ENCODE results near the gene MTM1.

Gene MTM1

GRCh38 chrX:150602743-150603142 lies 34.3 kb downstream of the MTM1 start:
- no peak for DNase-seq (ENCODE audit: low read depth in 3 of 3)

GRCh38 chrX:150605603-150606002 lies 37.2 kb downstream of the MTM1 start:
- DNase-seq (ENCODE audit: low read depth in 3 of 3): no peak

- no peak for DNase-seq (ENCODE audit: low read depth in 3 of 3)
Measured at GRCh38 chrX:150607201-150607600, 38.8 kb downstream of the MTM1 start.

- no peak for DNase-seq (ENCODE audit: low read depth in 3 of 3)
Measured at GRCh38 chrX:150610043-150610442, 41.6 kb downstream of the MTM1 start.

- DNase-seq (ENCODE audit: low read depth in 3 of 3): no peak
Measured at GRCh38 chrX:150610446-150610845, 42.0 kb downstream of the MTM1 start.

GRCh38 chrX:150615356-150615755 lies 46.9 kb downstream of the MTM1 start:
- DNase-seq (ENCODE audit: low read depth in 3 of 3): no peak

- no peak for DNase-seq (ENCODE audit: low read depth in 3 of 3)
Measured at GRCh38 chrX:150616179-150616862, 47.9 kb downstream of the MTM1 start.

- no peak for DNase-seq (ENCODE audit: low read depth in 3 of 3)
Measured at GRCh38 chrX:150616863-150617198, 48.4 kb downstream of the MTM1 start.

- DNase-seq (ENCODE audit: low read depth in 3 of 3): no peak
Measured at GRCh38 chrX:150621652-150622051, 53.2 kb downstream of the MTM1 start.

- DNase-seq (ENCODE audit: low read depth in 3 of 3): no peak
Measured at GRCh38 chrX:150623583-150623982, 55.2 kb downstream of the MTM1 start.

- DNase-seq (ENCODE audit: low read depth in 3 of 3): no peak
Measured at GRCh38 chrX:150625097-150625496, 56.7 kb downstream of the MTM1 start.

- DNase-seq (ENCODE audit: low read depth in 3 of 3): no peak
Measured at GRCh38 chrX:150625875-150626274, 57.5 kb downstream of the MTM1 start.

GRCh38 chrX:150627957-150628356 lies 59.5 kb downstream of the MTM1 start:
- DNase-seq (ENCODE audit: low read depth in 3 of 3): no peak

GRCh38 chrX:150635952-150636351 lies 67.5 kb downstream of the MTM1 start:
- DNase-seq (ENCODE audit: low read depth in 3 of 3): no peak

GRCh38 chrX:150642423-150642822 lies 74.0 kb downstream of the MTM1 start:
- DNase-seq (ENCODE audit: low read depth in 3 of 3): no peak

- DNase-seq (ENCODE audit: low read depth in 3 of 3): no peak
Measured at GRCh38 chrX:150643271-150643670, 74.8 kb downstream of the MTM1 start.

- no peak for DNase-seq (ENCODE audit: low read depth in 3 of 3)
Measured at GRCh38 chrX:150643958-150644357, 75.5 kb downstream of the MTM1 start.

- DNase-seq (ENCODE audit: low read depth in 3 of 3): no peak
Measured at GRCh38 chrX:150644422-150644821, 76.0 kb downstream of the MTM1 start.

GRCh38 chrX:150647331-150647730 lies 78.9 kb downstream of the MTM1 start:
- no peak for DNase-seq (ENCODE audit: low read depth in 3 of 3)

- no peak for DNase-seq (ENCODE audit: low read depth in 3 of 3)
Measured at GRCh38 chrX:150648296-150648940, 80.0 kb downstream of the MTM1 start.

- DNase-seq (ENCODE audit: low read depth in 3 of 3): no peak
Measured at GRCh38 chrX:150649096-150649870, 80.9 kb downstream of the MTM1 start.

GRCh38 chrX:150651906-150652305 lies 83.5 kb downstream of the MTM1 start:
- no peak for DNase-seq (ENCODE audit: low read depth in 3 of 3)

- no peak for DNase-seq (ENCODE audit: low read depth in 3 of 3)
Measured at GRCh38 chrX:150655788-150656187, 87.4 kb downstream of the MTM1 start.

All from stimulated activated CD4-positive, alpha-beta T cell treated with anti-CD3 and anti-CD28 coated beads, TNF-alpha, amount 100 ng/mL, for 24 hours (primary cell).